ENCODE results near the gene MRPL44.
A peak's percentile ranks its signal among the peaks of the same experiment; 100 is the strongest.
"Not testable (repeated sequence)": the region's sequence is repeated elsewhere in the genome, so short reads cannot be mapped to it uniquely, and the experiment has no call there.

The MRPL44 gene

DNA sequence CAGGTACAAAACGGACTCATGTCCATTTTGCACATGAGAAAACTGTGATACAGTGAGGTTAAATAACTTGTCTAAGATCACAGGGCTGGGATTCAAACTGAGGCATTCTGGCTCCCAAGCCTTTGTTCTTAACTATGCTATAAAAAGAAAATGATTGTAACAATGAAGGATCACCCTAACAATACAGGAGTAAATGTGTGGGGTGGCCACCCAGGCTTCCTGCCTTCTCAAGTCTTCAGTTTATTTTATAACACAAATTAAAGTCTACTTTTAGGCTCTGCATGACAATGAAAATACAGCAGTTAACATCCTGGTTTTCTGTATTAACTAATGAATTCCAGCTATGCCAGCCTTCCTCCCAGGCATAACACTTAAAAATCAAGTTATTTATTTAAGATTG lies 19.7 kb upstream of the MRPL44 start:
- TF ChIP-seq YY1 (IDR thresholded peaks at IDR 0.05; ENCODE audit: insufficient read depth, insufficient read length) (no peak), SUZ12 (IDR thresholded peaks at IDR 0.05; ENCODE audit: extremely low read depth, insufficient read depth, insufficient read length) (no peak), ZNF274 (IDR thresholded peaks at IDR 0.05; ENCODE audit: low read depth, low read length) (no peak)
- Histone ChIP-seq H3K4me3 (ENCODE audit: insufficient read length, low read depth) (no peak overlapping the region), H3K9ac (ENCODE audit: insufficient read length, low read depth) (no peak overlapping the region), H3K4me1 (ENCODE audit: insufficient read depth, insufficient read length) (peaks cover 2% of the 10 kb centered on the region), H3K27me3 (ENCODE audit: insufficient read depth, insufficient read length) (no peaks in the 10 kb centered on the region), H3K36me3 (ENCODE audit: insufficient read depth, insufficient read length, low read length) (no peaks in the 10 kb centered on the region), H3K9me3 (ENCODE audit: insufficient read depth, low read length) (no peaks in the 10 kb centered on the region)
- DNase-seq (ENCODE audit: low read depth, low spot score), result no peak

DNA sequence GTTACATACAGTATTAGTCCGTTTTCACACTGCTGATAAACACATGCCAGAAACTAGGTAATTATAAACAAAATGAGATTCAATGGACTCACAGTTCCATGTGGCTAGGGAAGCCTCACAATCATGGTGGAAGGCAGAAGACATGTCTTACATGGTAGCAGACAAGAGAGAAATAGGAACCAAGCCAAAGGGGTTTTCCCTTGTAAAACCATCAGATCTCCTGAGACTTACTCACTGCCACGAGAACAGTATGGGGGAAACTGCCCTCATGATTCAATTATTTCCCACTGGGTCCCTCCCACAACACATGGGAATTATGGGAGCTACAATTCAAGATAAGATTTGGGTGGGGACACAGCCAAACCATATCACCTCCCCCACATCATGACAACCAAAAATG lies 17.8 kb upstream of the MRPL44 start:
- H3K4me1 ChIP-seq (ENCODE audit: insufficient read depth, insufficient read length); H3K9me3 ChIP-seq (ENCODE audit: insufficient read depth, low read length); DNase-seq (ENCODE audit: low read depth, low spot score); H3K36me3 ChIP-seq (ENCODE audit: insufficient read depth, insufficient read length, low read length); H3K9ac ChIP-seq (ENCODE audit: insufficient read length, low read depth); H3K27me3 ChIP-seq (ENCODE audit: insufficient read depth, insufficient read length); H3K4me3 ChIP-seq (ENCODE audit: insufficient read length, low read depth): not testable (repeated sequence)

DNA sequence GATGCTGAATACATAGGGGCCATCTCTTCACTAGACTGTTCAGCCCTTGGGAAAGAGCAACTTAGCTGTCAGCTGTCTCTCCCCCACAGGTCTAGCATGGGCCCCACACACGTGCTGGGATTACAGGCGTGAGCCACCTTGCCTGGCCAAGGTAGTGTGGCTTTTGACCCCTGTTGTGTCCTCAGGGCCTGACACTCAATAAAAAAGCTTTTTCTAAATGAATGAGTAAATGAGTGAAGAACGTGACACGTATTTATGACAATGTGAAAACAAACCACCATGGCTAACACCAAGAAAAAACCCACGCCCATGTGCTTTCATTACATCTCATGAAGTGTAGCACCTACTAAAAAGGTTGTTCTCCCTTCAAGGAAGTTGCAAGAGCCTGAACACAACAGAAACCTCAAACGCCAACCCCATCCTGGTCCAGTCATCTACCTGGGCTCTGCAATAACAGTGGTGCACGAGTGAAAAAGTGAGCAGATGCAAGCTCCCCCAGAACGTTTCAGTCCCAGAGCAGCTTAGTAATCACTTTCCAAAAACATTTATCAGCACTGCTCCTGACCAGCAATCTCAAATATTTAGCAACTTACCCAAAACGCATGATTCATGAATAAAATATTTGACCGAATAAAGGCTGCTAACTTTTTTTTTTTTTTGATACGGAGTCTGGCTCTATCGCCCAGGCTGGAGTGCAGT lies 15.5 kb upstream of the MRPL44 start:
- Histone ChIP-seq H3K36me3 (ENCODE audit: insufficient read depth, insufficient read length, low read length) (no peaks in the 10 kb centered on the region), H3K9ac (ENCODE audit: insufficient read length, low read depth) (no peak overlapping the region), H3K27me3 (ENCODE audit: insufficient read depth, insufficient read length) (peaks cover 9% of the 10 kb centered on the region), H3K4me3 (ENCODE audit: insufficient read length, low read depth) (no peak overlapping the region), H3K9me3 (ENCODE audit: insufficient read depth, low read length) (no peaks in the 10 kb centered on the region), H3K4me1 (ENCODE audit: insufficient read depth, insufficient read length) (no peaks in the 10 kb centered on the region)
- TF ChIP-seq ZNF274 (IDR thresholded peaks at IDR 0.05; ENCODE audit: low read depth, low read length) (no peak), YY1 (IDR thresholded peaks at IDR 0.05; ENCODE audit: insufficient read depth, insufficient read length) (no peak), SUZ12 (IDR thresholded peaks at IDR 0.05; ENCODE audit: extremely low read depth, insufficient read depth, insufficient read length) (no peak)
- DNase-seq (ENCODE audit: low read depth, low spot score), result no peak

DNA sequence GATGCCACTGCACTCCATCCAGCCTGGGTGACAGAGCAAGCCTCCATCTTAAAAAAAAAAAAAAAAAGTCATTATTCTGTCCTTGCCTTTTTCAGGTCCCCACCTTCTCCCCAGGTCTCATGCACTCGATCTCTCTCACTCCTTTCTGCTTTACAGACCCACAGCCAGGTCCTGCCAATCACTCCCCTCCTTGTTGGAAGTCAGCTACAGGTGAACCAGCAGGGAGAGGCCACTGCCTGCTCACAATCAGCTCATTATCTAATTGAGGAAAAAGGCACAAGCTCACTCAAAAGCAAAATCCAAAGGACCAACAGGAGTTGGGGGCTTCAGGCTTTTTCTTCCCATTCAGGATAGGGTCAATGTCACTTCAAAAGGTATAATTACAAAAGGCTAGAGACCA lies 14.1 kb upstream of the MRPL44 start:
- H3K36me3 ChIP-seq (ENCODE audit: insufficient read depth, insufficient read length, low read length), result no peaks in the 10 kb centered on the region
- no peaks in the 10 kb centered on the region for H3K9me3 ChIP-seq (ENCODE audit: insufficient read depth, low read length)
- TF ChIP-seq ZNF274 (IDR thresholded peaks at IDR 0.05; ENCODE audit: low read depth, low read length), result no peak
- no peaks in the 10 kb centered on the region for H3K4me1 ChIP-seq (ENCODE audit: insufficient read depth, insufficient read length)
- H3K27me3 ChIP-seq (ENCODE audit: insufficient read depth, insufficient read length), result peaks cover 9% of the 10 kb centered on the region
- H3K4me3 ChIP-seq (ENCODE audit: insufficient read length, low read depth), result no peak overlapping the region
- H3K9ac ChIP-seq (ENCODE audit: insufficient read length, low read depth), result peak overlapping the region; percentile 5
- no peak for DNase-seq (ENCODE audit: low read depth, low spot score)

DNA sequence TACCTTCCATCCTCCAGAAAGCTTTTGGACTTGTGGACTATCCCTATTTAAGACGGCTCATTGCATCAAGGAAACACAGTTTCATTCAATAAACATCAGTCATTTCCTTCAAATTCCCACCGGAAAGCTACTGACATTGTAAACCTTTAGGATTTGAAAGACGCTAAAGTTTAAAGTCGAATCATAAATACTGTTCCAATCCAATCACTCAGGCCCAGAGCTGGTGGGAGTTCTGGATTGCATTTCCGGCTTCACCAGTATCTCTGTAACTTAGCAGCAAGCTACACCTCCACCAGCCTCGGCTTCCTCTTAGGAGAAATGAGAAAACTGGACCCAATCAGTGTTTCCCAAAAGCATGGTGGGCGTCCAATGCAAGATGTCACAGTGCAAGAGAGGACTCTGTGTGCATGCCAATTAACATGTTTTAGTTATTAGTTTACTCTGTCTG lies 13.7 kb upstream of the MRPL44 start:
- TF ChIP-seq SUZ12 (IDR thresholded peaks at IDR 0.05; ENCODE audit: extremely low read depth, insufficient read depth, insufficient read length), result no peak
- no peak for TF ChIP-seq YY1 (IDR thresholded peaks at IDR 0.05; ENCODE audit: insufficient read depth, insufficient read length)
- no peak for TF ChIP-seq ZNF274 (IDR thresholded peaks at IDR 0.05; ENCODE audit: low read depth, low read length)
- no peak for DNase-seq (ENCODE audit: low read depth, low spot score)
- Histone ChIP-seq H3K4me3 (ENCODE audit: insufficient read length, low read depth) (no peak overlapping the region), H3K9me3 (ENCODE audit: insufficient read depth, low read length) (no peaks in the 10 kb centered on the region), H3K27me3 (ENCODE audit: insufficient read depth, insufficient read length) (peaks cover 9% of the 10 kb centered on the region), H3K4me1 (ENCODE audit: insufficient read depth, insufficient read length) (no peaks in the 10 kb centered on the region), H3K9ac (ENCODE audit: insufficient read length, low read depth) (peak overlapping the region; percentile 99), H3K36me3 (ENCODE audit: insufficient read depth, insufficient read length, low read length) (no peaks in the 10 kb centered on the region)

DNA sequence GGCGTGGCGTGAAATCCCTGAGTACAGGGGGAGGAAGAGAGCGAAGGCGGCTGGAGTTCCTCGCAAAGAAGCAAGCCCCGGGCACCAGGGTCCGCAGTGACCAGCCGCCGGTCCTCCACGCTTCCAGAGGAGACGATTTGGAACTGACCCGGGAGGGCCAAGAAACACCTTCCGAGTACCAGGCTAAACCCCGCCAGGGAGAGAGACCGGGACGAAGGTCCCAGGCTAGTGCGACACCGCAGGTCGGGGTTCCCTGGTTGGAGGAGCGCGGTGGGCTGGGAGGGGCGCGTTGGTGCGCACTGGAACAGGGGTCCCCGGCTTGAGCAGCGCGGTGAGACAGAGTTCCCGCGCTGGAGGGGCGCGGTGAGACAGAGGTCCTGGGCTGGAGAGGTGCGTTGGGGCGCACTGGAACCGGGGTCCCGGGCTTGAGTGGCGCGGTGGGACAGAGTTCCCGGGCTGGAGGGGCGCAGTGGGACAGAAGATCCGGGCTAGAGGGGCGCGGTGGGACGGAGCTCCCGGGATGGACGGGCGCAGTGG lies 13.0 kb upstream of the MRPL44 start:
- Histone ChIP-seq H3K4me1 (ENCODE audit: insufficient read depth, insufficient read length) (no peaks in the 10 kb centered on the region), H3K9me3 (ENCODE audit: insufficient read depth, low read length) (no peaks in the 10 kb centered on the region), H3K36me3 (ENCODE audit: insufficient read depth, insufficient read length, low read length) (no peaks in the 10 kb centered on the region), H3K4me3 (ENCODE audit: insufficient read length, low read depth) (peak overlapping the region; percentile 94), H3K9ac (ENCODE audit: insufficient read length, low read depth) (peak overlapping the region; percentile 99), H3K27me3 (ENCODE audit: insufficient read depth, insufficient read length) (peaks cover 9% of the 10 kb centered on the region)
- peak; percentile 32 for DNase-seq (ENCODE audit: low read depth, low spot score)
- TF ChIP-seq SUZ12 (IDR thresholded peaks at IDR 0.05; ENCODE audit: extremely low read depth, insufficient read depth, insufficient read length) (no peak), YY1 (IDR thresholded peaks at IDR 0.05; ENCODE audit: insufficient read depth, insufficient read length) (no peak)

DNA sequence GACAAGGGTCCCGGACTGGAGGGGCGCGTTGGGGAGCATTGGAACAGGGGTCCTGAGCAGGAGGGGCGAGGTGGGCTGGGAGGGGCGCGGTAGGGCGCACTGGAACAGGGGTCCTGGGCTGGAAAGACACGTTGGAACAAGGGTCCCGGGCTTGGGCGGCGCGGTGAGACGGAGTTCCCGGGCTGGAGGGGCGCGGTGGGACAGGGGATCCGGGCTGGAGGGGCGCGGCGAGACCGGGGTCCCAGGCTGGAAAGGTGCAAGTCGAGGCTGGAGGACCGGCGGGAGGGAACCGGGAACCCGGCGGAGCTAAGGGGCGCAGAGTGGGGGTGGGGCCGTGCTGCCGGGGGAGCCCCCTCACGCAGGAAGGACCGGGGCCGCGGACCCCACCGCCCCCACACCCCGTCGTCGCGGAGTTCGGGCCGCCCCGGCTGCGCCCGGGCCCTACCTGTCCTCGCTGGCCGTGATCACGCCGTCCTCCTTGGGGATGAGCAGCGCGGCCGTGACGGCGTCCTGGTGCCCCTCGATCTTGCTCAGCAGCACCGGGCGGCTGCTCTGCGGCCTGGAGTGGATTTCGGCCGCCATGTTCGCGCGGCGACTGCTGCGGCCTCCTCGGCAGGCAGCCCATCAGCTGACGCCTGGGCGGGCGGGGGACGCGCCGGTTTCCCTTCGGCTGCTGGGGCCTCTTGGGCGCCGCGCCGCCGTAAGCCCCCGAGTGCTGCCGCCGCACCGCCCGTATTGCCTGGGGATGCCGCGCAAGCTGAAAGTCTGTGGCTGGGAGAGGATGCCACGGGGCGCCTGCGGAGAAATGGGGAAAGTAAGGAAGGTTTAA lies 12.3 kb upstream of the MRPL44 start, which contains the start of gene WDFY1:
WDFY1 (minus strand) TSS at position 633 of the 829 bp plus-strand sequence; CDS start at position 582, 51 bp downstream.
- Histone ChIP-seq H3K4me1 (ENCODE audit: insufficient read depth, insufficient read length) (no peaks in the 10 kb centered on the region), H3K4me3 (ENCODE audit: insufficient read length, low read depth) (peak within 1 kb of the TSS; percentile 94), H3K9me3 (ENCODE audit: insufficient read depth, low read length) (no peaks in the 10 kb centered on the region), H3K36me3 (ENCODE audit: insufficient read depth, insufficient read length, low read length) (no peaks in the 10 kb centered on the region), H3K9ac (ENCODE audit: insufficient read length, low read depth) (peak within 1 kb of the TSS; percentile 99), H3K27me3 (ENCODE audit: insufficient read depth, insufficient read length) (peaks cover 9% of the 10 kb centered on the region)
- peak; percentile 63 for TF ChIP-seq YY1 (IDR thresholded peaks at IDR 0.05; ENCODE audit: insufficient read depth, insufficient read length)
- no peak for TF ChIP-seq SUZ12 (IDR thresholded peaks at IDR 0.05; ENCODE audit: extremely low read depth, insufficient read depth, insufficient read length)
- peak; percentile 79 for DNase-seq (ENCODE audit: low read depth, low spot score)
